ENCODE measurements around the gene PPARA.

The PPARA gene

DNA sequence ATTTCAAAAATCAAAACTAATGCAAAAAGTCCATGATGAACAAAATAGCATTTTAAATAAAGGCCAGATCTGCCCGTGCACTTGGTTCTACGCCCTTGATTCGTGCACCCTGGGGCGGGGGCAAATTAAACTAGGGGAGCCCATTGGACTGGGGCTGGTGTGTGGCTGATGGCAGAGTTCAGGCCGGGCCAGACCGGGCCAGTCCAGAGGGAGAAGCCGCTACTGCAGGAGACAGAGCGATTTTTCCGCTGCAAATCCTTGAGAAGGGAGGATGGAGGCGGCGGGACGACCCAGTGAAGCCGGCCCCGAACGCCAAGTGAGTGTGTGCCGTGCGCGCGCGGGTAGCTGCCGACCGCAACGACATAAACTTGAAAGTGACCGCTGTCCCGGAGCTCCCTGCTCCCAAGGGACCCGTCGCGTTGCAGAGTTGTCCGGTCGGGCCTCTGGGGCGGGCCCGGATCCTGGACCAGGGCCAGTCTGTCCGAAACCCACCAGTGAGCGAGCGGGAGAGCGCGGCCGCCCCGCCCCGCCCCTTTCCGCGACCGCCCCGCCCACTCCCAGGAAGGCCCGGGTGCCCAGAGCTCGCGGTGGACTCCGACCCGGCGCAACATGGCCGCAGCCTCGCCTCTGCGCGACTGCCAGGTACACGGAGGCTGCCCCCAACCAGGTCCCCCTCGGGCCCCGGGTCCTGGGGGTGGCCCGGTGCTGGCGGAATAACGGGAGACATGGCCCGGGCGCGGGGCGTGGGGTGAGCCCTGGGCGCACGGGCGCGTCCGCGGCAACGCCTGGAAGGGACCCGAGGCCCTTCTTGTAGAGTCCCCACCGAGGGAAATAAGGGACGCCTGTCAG lies 117.3 kb downstream of the PPARA start, which contains the start of gene TTC38:
Gene TTC38 (plus strand): TSS at position 578 of the 849 bp plus-strand sequence. CDS start 32 bp downstream, at position 610.
- no peaks in the 10 kb centered on the region; the same call in 1 of the 2 replicates for H3K36me3 ChIP-seq (ENCODE audit: insufficient read depth, low read length)
- no peaks in the 10 kb centered on the region for H3K9me2 ChIP-seq (ENCODE audit: low read depth, low read length)
- peak within 1 kb of the TSS; percentile 12; the same call in 1 of the 2 replicates for H3K9ac ChIP-seq (ENCODE audit: low read length)
- H3K4me2 ChIP-seq (ENCODE audit: low read length): peak within 1 kb of the TSS; percentile 54
- H4K20me1 ChIP-seq (ENCODE audit: insufficient read depth, low read length): no peaks in the 10 kb centered on the region
- peaks cover 7% of the 10 kb centered on the region for H3K27me3 ChIP-seq (ENCODE audit: insufficient read depth, low read length)
- no peak for TF ChIP-seq CTCF (IDR thresholded peaks at IDR 0.05; ENCODE audit: low read length)
- no peaks in the 10 kb centered on the region for H3K79me2 ChIP-seq (ENCODE audit: insufficient read depth, low read length)
- no peak within 1 kb of the TSS for H2AFZ ChIP-seq (ENCODE audit: low read length)
- H3K4me3 ChIP-seq (ENCODE audit: low read depth, low read length, poor library complexity, severe bottlenecking): peak within 1 kb of the TSS; percentile 58
- H3K4me1 ChIP-seq (ENCODE audit: insufficient read depth, low read length, severe bottlenecking): peaks cover 6% of the 10 kb centered on the region
- no peaks in the 10 kb centered on the region for H3F3A ChIP-seq (ENCODE audit: insufficient read depth, low read length)
- peaks cover 7% of the 10 kb centered on the region; the same call in 1 of the 2 replicates for H3K9me3 ChIP-seq (ENCODE audit: low read length)
- no peak within 1 kb of the TSS for H3K27ac ChIP-seq (ENCODE audit: low read depth, low read length, poor library complexity, severe bottlenecking)

DNA sequence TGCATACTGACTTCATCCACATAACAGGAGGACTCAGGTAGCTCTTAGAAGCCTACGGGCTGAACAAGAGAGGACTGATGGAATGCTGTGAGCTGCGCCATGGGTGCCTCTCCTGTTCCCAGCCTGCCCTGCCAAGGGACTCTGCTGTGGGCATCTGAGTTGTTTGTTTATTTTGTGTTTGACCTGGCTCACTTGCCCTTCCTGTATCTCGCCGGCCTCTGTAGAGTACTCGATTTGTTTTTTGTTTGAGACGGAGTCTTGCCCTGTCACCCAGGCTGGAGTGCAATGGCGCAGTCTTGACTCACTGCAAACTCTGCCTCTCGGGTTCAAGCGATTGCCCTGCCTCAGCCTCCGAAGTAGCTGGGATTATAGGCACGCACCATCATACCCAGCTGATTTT lies 119.2 kb downstream of the PPARA start:
- Histone ChIP-seq H3K9me3 (ENCODE audit: low read length) (0 out of 2 replicates have a peak, but pooled peaks cover 7% of the 10 kb centered on the region), H4K20me1 (ENCODE audit: insufficient read depth, low read length) (no peaks in the 10 kb centered on the region), H3F3A (ENCODE audit: insufficient read depth, low read length) (no peaks in the 10 kb centered on the region), H3K27me3 (ENCODE audit: insufficient read depth, low read length) (peaks cover 7% of the 10 kb centered on the region), H3K9ac (ENCODE audit: low read length) (no peak overlapping the region), H3K27ac (ENCODE audit: low read depth, low read length, poor library complexity, severe bottlenecking) (no peak overlapping the region), H3K36me3 (ENCODE audit: insufficient read depth, low read length) (no peaks in the 10 kb centered on the region; the same call in 1 of the 2 replicates), H3K4me2 (ENCODE audit: low read length) (no peak overlapping the region), H3K9me2 (ENCODE audit: low read depth, low read length) (no peaks in the 10 kb centered on the region), H3K79me2 (ENCODE audit: insufficient read depth, low read length) (no peaks in the 10 kb centered on the region), H3K4me3 (ENCODE audit: low read depth, low read length, poor library complexity, severe bottlenecking) (no peak overlapping the region), H3K4me1 (ENCODE audit: insufficient read depth, low read length, severe bottlenecking) (peaks cover 6% of the 10 kb centered on the region), H2AFZ (ENCODE audit: low read length) (no peak overlapping the region)
- TF ChIP-seq EZH2 (IDR thresholded peaks at IDR 0.05; ENCODE audit: borderline replicate concordance, low read length): no peak

- Histone ChIP-seq H4K20me1 (ENCODE audit: insufficient read depth, low read length) (no peaks in the 10 kb centered on the region), H2AFZ (ENCODE audit: low read length) (no peak overlapping the region)
- TF ChIP-seq EZH2 (IDR thresholded peaks at IDR 0.05; ENCODE audit: borderline replicate concordance, low read length) (no peak), CTCF (IDR thresholded peaks at IDR 0.05; ENCODE audit: low read length) (no peak)
Observed at GRCh38 chr22:46272196-46272595, 121.9 kb downstream of the PPARA start.

More at GRCh38 chr22:46272196-46272595, 121.9 kb downstream of the PPARA start:
- no peaks in the 10 kb centered on the region for H3K36me3 ChIP-seq (ENCODE audit: insufficient read depth, low read length)
- H3F3A ChIP-seq (ENCODE audit: insufficient read depth, low read length): no peaks in the 10 kb centered on the region
- no peak overlapping the region for H3K27ac ChIP-seq (ENCODE audit: low read depth, low read length, poor library complexity, severe bottlenecking)
- H3K9me3 ChIP-seq (ENCODE audit: low read length): no peaks in the 10 kb centered on the region
- peaks cover 7% of the 10 kb centered on the region for H3K27me3 ChIP-seq (ENCODE audit: insufficient read depth, low read length)
- peaks cover 6% of the 10 kb centered on the region for H3K4me1 ChIP-seq (ENCODE audit: insufficient read depth, low read length, severe bottlenecking)
- no peak overlapping the region for H3K9ac ChIP-seq (ENCODE audit: low read length)
- no peaks in the 10 kb centered on the region for H3K9me2 ChIP-seq (ENCODE audit: low read depth, low read length)
- H3K79me2 ChIP-seq (ENCODE audit: insufficient read depth, low read length): no peaks in the 10 kb centered on the region
- no peak overlapping the region for H3K4me2 ChIP-seq (ENCODE audit: low read length)
- H3K4me3 ChIP-seq (ENCODE audit: low read depth, low read length, poor library complexity, severe bottlenecking): no peak overlapping the region

Data from OCI-LY1 (cell line).